Activated gamma-delta T cell (primary cell): Measurements from ENCODE around the gene MRPL49.
"Not testable (repeated sequence)": the region's sequence is repeated elsewhere in the genome, so short reads cannot be mapped to it uniquely, and the experiment has no call there.

Source experiments
- DNase-seq: peaks from one replicate; lab custom pipeline; 2025; lab: John Stamatoyannopoulos, UW

The MRPL49 gene

GRCh38 chr11:65117206-65118096 lies 4.7 kb upstream of the MRPL49 start, which contains the start of gene ZNHIT2:
Gene ZNHIT2 (minus strand): TSS chr11:65117701. CDS start chr11:65117653, 48 bp downstream.
- peak; percentile 89 for DNase-seq

GRCh38 chr11:65118097-65118837 lies 3.9 kb upstream of the MRPL49 start:
- no peak for DNase-seq

- not testable (repeated sequence) for DNase-seq
Observed at GRCh38 chr11:65118891-65119669, 3.0 kb upstream of the MRPL49 start.

DNA sequence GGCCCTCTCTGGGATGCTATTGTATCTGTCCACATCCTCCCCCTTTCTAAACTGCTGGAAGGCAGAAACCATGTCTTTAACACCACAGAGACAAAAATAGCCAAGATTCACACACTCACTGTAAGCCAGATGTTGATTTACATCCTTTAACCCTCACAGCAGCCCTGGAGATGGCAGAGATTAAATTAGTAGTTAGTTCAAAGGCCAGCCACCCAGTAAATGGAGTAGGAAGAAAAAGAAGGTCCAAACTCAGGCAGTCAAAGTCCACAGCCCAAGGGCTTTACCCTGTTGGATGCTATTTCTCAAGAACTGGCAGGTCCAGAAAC lies 2.5 kb upstream of the MRPL49 start:
- no peak for DNase-seq

DNA sequence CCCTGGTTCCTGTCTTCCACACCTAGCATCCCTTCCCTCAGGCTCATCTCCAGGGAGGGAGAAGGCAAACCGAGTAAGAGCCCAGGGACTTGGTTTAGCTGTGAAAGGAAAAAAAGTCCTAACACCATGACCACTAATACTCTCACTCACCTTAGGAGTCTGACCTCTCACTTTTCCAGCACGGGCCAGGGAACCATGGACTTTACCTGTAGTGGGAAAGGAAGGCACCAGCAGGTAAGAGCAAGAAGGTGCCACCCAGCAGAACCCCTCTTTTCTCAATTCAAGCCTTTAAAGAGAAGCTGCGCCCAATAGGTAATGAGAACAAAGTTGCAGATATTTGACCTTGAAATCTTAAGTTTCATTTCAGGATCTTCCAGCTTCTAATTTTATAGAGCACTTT lies 1.3 kb upstream of the MRPL49 start:
- no peak for DNase-seq

- no peak for DNase-seq
Observed at GRCh38 chr11:65121447-65121864, 665 bp upstream of the MRPL49 start.

DNA sequence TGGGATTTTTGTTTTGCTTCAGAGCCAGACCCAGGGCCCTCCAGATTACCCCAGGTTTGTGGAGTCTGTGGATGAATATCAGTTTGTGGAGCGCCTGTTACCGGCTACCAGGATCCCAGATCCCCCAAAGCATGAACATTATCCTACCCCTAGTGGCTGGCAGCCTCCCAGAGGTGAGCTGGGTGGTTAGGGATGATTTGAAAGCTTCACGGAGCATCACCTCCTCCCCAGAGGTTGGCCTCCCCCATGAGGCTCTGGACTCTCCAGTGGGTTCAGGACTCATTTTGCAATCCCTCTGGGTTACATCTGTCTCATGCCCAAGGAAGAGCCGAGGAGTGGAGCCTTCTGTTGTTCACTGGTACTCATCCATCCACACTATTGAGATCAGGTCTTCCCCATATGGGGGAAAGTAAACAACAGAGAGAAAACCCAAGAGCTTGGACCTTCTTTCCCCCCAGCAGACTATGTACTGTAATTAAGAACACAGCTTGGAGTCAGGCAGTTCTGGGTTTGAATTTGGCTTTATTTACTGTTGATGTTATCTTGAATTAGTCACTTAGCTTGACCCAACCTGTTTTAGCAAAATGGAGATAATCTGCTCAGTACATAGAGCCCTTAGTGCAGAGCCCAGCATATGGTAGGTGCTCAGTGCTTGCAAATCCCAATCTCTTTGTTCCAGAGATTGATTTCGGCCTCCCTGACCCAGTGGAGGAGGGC lies 2.5 kb downstream of the MRPL49 start:
- DNase-seq: no peak

- no peak for DNase-seq
Observed at GRCh38 chr11:65125197-65126056, 3.3 kb downstream of the MRPL49 start.

GRCh38 chr11:65126624-65127274 lies 4.6 kb downstream of the MRPL49 start:
- no peak for DNase-seq

DNA sequence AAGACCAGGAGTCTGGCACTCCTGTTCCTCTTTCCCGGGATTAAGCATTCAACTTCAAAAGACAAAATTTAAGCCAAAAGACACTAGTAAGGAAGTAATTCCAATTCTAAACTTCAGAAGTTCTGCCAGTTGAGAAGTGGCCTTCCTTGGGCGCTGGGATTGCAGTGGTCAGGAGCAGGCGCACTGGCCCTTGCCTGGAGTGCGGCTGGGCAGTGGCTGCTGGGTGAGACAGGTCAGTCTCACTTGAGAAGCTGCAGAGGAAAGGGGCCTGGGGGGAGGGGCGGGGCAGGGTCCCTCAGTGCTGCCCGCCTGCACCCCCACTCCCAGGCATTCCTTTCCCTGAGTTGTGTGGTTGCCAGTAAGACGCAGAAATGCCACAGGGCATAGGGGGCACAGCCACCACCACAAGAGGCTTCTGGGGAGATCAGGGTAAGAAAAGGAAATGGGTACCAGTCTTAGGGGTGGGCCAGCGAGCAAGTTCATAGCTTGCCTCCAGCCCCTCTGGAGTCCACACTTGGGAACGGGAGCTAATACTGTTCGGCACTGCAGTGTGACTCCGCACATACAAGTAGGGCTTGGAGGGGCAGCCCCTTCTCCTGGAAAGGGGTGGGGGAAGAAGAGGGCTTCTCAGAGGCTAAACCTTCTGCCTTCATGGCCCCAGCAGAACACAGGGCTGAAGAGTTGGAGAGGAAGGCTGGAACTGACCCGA lies 5.5 kb downstream of the MRPL49 start:
- no peak for DNase-seq

- DNase-seq: no peak
Observed at GRCh38 chr11:65128182-65129145, 6.3 kb downstream of the MRPL49 start.

GRCh38 chr11:65129649-65130441 lies 7.7 kb downstream of the MRPL49 start:
- DNase-seq: no peak

GRCh38 chr11:65130631-65131416 lies 8.7 kb downstream of the MRPL49 start:
- DNase-seq: no peak

- no peak for DNase-seq
Observed at GRCh38 chr11:65131417-65131776, 9.3 kb downstream of the MRPL49 start.

DNA sequence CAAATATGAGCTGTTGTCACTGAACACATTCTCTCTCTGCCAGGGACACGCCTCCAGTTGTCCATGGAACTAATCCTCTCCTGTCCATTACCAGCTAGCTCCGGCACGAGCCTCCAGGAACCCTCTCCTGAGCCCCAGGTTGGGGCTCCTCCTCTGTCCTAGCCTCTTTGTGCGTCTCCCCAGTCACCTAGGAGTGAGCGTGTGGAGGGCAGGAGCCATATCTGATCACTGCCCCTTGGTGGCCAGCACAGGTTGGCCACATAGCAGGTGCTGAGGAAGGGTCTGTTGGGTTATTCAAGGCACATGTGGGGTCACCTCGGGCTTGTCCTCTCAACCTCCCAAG lies 9.7 kb downstream of the MRPL49 start:
- no peak for DNase-seq

- no peak for DNase-seq
Observed at GRCh38 chr11:65132238-65132987, 10.3 kb downstream of the MRPL49 start.
